Epidermal melanocyte (primary cell): ENCODE measurements around the gene KLF15.

Experiments used
- DNase-seq: peaks from one replicate; pipeline ENCODE4 v3.0.0; 2011; ENCODE audit warnings: low spot score; ENCODE audit not compliant: insufficient read length

The KLF15 gene

DNA sequence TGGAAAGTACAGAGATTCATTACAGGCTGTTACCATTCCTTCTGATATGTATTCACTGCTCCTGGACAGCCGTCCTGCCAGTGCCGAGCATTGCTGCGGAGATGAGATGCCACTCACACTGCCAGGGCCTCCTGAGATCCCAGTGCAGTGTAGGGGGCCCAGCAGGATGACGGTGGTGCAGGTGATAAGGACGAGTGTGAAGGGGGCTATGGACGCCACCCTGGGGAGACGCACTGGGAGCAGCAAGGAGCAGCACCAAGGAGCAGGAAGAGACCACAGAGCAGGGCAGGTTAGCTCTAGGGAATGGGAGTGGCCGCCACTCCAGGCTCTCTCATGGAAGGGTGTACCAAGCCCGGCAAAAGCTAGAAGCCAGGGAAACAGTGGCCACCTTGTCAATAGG, 4.0 kb upstream of the KLF15 start:
- no peak for DNase-seq

DNA sequence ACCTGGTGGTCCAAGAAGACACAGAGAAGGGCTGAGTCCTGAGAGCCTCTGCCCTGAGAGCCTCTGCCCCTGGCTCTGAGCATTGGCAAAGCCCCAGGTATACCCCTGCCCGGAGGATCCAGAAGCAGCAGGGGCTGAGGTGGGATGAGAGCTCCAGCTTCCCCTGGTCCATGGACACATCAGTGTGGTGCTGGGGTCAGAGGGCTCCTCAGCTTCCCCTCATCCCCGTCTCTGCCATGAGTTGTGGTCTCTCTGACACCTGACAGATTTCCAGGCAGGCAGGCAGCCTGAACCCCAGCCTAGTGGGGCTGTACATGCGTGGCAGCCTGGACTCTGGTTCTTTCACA, 3.5 kb upstream of the KLF15 start:
- DNase-seq: no peak

DNA sequence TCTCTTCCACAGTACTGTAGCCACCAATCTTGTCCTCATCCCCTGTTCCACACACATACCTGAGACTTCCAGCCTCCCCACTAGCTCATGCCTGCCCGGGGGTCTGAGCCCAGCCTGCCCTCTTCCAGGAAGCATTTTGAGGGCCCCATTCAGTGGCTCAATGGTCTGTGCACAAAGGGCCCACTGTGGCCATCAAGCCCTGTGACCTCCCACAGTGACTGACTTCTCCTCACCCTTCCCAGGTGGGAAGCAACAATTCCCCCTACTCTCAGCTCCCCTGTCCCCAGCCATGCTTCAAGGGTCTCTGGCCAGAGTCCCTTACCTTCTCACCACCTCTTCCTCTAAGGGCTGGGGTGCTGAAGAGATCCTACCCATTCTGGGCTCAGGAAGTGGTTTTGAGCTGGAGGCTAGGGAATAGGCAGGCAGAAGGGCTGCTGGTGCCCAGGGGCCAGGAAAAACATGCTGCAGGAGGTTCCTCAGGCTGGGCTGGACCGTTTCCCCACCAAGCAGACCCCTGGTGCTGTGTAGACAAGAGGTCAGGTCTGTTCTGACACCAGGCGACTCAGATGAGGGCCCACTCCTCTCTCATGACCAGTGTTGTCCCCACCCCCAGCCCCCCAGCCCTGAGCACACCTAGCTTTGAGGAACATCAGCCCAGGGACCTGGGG, 3.0 kb upstream of the KLF15 start:
- DNase-seq: no peak

DNA sequence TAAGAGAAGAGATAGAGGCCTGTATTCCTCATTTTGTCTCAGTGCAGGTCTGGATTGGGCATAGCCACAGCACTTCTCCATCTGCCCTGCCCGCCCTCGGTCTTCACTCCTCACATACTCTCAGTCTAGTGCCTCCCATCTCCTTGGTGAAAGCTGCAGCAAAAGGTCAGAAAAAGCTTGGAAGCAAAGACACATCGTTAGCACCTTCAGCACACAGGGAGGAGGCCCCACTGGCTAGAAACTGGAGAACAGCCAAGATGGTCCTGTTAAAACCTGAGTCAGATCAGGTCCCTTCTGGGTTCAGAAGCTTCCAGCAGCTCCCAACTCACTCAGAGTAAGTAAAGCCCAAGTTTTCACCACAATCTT, 1.6 kb upstream of the KLF15 start:
- DNase-seq: no peak

DNA sequence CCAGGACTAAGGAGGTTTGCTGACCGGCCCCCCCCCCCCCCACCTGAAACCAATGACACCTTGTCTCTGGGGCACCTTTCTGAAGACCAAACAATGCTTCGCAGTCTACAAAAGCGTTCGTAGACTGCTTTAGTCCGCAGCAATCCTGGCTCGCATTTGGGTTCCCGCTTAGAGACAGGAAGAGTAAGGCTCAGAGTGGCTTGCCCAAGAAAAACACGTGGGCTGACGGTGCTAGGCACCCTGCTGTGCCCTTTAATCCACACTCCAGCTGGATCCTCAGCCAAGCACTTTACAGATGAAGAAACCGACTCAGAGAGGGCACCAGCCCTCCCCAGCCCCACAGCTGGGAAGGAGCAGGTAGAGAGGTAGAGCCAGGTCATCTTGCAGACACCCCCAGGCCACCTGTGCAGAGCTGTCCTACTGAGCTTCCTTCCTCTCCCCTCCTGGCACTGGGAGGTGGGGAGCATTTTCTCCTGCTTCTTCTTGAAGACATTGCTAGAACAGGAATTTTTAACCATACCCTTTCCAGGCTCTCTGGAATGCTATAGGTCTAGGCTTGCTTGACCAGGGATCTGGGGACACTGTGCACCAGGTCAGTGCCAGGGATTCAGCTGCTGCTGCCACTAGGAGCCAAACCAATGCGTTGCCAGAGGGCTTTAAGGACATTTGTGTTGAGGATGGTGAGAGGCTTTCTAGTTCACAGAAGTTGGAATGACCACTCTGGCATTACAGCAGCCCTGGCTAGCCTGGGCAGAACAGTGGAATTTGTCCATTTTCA, 1.0 kb upstream of the KLF15 start:
- no peak for DNase-seq

DNA sequence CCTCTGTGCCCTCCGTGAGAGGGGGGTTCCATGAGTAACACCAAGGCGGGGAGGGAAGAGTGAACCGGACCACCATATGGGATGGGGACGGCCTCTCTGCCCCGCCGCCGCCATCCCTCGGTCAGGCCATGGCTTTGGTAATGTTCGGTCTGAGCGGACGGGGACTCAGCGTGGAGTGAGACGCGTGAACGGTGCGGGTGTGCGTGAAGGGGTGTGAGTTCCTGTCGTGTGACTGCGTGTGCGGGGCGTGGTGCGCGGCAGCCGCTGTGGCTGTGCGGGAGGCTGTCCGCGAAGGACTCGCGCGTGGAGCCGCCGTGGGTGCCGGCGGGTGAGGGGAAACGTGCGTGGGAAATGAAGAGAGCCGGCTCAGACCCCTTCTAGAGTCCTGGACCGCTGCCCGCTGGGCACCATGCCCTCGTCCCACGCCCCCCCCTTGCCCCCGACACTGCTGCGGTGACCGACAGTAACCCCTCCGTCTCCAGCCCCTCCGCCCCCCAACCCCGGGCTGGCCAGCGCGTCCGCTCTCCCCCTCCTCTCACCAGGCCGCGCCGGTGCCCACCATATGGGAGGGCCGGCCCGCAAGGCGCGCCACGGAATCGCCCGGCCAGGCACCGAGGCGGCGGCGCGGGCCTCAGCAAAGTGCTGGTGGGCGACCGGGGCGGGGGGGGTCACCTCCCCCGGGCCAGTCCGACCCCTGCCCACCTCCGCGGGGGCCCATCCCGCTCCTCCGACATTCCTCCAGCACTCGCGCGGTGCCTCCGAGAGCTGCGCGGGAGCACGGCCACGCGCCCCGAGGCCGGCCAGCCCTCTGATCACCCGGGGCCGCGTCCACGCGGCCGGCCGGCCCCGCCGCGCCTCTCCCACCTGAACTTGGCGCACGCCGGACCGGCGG, 589 bp downstream of the KLF15 start:
- DNase-seq: no peak

DNA sequence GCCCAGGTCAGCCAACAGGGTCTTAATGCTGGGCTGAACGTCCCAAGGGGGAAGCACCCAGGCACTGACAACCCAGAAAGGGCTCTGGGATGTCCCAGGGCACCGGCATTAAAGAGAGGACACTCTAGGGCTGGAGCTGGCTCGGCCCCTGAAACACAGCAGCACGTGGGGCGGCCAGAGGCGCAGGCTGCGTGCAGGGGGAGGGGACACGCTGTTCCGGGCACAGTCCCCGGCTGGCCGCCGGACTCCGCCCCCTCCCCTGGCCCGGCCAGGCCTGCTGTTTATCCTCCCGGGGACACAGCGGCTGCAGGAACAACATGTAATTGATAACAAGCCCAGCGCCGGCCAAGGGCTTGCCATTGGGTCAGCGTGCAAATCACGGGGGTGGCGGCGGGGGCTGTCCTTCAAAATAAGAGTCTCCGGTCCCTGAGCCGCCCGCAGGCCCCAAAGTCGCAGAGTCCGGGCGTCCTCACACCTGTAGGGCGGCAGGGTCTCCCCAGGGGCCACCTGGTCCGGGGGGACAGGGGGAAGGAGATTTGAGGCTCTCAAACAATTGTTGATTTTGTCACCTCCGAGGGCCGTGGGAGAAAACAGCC, 1.3 kb downstream of the KLF15 start:
- DNase-seq: peak; percentile 95

DNA sequence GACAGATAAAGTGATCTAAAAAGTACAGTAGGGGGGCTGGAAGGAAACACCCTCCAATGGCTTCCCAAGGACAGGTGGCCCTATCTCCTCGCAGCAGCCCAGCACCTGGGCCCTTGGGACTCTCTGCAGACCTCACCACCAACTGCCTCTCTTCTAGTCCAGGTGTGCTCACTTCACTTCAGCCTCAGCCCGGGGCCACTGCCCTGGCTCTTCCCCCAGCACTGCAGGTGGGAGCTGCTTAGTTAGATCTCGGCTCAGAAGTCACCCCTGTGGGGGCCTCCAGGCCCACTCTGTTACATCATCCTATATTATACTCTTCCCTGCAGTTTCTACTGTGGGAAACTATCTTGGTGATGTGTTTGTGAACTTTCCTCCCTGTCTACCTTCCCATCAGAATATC, 2.0 kb downstream of the KLF15 start:
- DNase-seq: no peak

DNA sequence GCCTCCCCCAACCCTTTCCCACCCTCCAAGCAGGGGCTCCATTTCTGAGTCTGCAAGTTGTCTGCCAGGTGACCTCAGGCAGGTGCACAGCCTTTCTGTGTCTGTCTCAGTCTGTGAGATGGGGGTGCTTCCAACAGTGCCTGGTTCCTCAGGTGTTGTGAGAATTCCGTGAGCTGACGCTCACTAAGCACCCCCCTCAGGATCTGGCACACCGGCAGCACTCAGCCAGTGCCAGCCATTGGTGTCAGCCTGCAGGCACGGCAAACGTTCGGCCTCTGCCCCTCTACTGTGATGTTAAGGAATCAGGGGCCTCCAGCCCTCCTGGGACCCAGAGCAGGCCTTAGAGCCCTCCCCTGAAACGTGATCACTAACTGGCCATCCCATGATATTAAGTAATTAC, 2.4 kb downstream of the KLF15 start:
- no peak for DNase-seq

DNA sequence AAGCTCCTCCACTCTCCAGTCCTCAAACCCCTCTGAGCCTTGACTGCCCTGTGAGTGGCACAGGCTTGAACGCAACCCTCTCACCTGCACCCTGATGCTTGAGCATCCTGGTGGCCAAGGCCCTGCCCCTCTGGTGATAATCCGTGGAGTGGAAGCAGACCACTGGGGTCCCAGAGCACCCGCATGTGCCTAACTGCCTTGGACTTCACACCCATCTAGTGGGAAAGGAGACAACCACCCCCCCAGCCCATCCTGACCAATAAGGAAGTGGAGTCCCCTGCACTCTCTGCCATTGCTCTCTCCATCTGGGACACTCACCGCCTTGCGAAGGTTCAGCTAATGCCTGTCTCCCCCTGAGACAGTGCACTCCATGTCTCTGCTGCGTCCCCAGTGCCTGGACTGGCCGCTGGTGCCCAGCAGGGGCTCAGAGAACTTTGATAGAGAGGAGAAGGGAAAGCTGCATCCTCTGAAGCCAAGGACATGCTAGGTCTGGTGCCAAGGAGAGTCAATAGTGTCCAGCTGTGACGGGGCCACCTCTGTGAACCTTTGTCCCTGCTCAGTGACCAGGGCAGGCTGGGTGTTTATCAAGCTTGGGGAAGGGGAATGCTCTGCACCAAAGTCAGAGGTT, 3.4 kb downstream of the KLF15 start:
- no peak for DNase-seq

DNA sequence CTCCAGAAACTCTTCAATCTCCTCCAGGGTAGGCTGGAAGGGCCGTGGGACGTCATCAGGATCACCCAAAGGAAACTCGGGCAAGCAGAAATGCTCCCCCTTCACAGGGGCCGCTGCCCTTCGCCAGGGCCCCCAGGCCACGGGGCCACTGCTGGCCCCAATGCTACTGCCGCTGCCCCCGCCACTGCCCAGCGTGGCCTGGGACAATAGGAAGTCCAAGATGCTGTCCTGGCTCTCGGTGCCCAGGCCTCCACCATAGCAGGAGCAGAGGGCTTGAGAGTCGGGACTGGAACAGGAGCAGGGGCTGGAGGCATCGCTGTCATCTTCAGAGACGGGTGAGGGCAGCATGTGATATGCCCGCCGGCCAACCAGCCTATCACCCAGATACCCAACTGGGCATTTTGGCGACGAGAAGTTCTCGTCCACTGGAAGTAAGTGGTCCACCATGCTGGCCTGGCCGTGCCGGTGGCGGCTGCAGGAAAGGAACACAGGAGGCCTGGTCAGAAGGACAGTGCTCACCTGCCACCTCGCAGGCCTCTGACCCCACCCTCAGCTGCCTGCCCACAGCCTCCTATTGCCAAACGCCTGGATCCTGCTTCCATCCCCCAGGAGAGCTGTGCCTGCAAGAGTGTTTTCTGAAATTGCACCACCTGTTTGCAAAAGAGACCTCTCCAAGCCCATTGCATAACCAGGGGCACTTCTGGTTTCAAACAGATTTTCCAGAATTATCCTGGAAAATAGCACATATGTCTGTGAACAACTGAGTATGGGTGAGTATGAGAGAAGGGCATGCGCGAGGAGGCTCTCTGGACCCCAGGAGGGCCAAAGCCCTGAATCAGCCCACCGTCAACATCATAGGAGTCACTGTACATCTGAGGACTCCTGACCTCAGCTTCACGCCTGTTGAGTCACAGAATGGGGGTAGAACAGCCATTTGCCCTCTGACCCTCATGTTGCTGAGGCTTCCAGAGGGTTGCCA, 4.4 kb downstream of the KLF15 start:
- no peak for DNase-seq

DNA sequence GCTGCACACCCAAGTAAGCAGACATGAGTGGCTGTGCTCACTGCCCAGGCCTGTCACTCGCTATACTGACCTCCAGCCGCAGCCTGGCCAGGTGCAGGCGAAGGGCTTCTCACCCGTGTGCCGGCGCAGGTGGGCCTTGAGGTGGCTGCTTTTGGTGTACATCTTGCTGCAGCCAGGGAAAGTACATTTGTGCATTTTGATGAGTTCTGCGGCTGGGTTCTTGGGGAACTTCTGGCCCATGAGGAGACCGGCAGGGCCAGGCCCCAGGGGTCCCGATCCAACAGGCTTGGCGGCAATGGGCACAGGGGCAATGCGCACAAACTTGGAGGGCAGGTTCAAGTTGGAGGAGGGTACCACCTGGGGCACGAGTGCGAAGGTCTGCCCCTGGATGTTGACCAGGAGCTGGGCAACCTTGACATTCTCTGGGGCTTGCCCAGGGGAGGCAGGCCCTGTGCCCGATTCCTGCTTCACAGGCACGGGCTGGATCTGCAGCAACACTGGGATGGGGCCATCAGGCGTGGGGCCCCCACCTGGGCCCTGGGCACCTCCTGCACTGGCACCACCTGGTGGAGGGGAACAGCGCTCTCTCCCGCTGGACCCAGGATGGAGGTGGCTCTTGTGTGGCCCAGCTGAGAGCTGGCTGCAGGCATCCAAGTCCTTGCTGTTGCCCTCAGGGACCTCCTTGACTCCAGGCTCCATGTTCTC, 5.3 kb downstream of the KLF15 start:
- DNase-seq: no peak

DNA sequence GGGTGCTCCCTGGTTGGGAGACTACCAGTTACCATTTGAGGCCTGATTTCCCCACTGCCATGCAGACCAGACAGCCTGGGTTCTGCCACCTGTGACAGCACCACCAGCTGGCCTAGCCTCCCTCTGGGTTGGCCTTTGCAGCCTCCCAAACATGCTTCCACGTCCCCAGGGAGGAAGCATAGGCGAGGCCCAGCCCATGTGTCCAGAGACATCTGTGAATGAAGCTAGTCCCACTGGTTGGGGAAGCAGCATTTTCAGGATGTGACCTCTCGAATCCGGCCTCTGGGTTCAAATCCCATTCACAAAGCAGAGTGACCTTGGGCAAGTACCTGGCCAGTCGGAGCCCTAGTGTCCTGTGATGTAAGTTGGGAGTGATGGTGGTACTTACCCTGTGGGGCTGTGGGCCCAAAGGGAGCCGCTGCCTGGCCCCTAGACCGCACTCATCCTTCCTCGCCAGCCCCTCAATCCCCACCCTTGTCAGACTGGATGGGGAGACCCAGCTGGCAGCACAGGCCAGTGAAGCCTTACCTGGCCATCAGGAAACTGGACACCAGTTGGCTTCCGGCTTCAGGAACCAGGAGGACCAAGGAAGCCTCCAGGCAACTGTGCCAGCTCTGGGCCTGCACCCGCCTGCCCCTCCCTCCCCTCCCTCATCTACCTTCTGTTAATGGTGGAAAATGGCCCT, 6.0 kb downstream of the KLF15 start:
- DNase-seq: no peak

DNA sequence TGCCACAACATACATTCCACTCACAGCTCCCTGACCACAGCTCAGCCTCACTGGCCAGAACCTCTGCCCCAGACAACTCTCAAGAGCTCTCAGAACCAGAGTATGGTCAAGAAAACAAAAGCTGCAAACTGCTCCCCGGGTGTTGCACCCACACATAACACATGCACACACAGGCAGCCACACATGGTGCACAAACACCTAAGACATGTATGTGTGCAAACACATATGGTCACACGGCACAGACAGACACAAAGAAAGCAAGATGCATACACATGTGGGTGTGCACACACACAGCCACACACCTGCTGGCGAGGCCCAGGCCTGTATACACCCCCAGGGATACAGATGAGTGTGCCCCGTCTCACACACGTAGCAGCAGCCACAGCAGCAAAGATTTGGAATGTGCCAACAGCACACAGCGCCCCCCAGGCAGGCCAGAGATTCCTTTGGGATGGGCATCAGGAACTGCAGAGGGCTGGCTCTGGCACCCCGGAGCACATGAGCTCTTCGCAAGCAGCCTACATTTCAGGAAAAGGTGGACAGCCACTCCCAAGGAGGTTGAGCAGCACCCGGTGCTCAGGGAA, 6.6 kb downstream of the KLF15 start:
- no peak for DNase-seq

DNA sequence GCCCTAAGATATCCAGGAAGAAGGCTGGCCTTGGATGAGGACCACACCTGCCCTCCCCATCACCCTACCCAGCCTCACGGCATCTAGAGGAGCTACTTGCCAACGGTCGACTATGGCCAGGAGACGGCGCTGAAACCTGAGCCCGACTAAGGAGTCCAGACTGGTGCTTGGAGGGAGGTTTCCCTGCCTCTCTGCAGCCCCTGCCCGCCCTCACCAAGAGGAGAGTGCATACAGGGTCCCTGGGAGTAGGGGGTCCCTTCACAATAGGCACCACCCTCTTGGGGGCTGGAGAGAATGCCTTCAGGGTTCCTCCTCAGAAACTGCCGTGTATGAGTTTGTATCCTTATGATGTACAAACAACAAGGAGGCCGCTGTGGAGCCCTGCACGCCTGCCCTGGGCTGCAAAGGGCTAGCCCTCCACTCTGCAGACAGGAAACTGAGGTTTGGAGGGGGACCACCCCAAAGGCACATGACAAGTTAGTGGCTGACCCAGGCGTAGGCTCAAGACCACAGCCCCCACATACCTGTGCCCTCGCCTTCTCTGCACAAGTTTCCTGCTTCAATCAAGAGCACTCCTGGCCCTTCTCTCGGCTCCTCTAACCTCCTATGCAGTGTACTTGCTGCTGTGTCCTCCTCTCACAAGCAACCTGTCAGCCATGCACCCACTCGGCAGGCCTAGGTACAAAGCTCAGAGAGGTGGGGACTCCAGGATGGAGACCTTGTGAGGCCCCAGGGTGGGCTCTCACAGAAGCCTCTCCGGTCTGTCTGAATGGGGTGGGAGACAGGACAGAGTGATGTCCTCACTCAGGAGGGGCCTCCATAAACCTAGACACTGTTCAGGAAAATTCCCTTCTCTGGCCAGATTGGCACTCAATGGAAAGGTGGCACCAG, 7.4 kb downstream of the KLF15 start:
- no peak for DNase-seq

DNA sequence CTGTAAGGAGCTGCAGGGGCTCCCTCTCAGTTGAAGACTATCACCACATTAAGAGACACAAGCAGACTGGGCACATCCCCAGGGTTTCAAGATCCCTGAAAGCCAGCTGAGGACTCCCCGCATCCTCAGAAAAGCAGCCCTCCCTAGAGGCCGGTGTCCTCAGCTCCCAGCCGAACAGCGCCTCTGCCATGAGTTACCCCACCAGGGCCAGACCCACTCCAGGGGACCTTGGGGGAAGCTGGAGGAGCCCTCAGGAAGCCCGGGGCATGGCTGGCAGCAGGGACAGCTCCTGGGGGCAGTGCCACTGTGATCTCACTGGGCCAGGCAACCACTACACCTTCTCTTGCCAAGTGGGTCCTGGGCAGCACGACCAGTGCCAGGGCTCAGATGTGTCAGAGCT, 8.1 kb downstream of the KLF15 start:
- DNase-seq: no peak

DNA sequence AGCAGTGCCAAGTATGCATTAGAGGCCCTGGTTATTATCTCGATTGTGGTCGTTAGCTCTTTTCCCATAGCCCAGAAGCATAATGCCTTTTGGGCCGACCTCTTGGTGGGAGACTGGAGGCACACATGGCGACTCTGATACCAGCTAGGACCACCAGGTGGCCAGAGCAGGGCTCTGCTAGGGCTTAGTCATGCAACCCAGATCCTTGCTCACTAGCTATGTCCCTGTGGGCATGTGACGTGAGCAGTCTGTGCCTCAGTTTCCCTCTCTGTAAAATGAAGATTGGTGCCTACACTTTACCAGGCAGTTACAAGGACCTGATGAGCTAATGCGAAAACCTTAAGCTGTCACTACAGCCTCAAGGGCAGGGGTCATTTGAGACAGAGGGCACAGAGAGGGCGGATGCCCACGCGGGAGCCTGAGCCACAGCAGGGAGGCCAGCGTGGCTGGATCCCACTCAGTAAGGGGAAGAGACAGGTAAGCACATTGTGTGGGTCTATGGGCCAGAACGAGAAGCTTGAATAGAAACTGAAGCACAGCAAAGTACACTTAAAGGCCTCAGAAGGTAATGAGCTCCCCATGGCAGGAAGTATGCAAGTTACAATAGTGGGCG, 8.8 kb downstream of the KLF15 start:
- no peak for DNase-seq
